CD4-positive, alpha-beta T cell treated with Interleukin-21 for 1 hour (primary cell): ENCODE measurements around the gene PLA2G2D.

Source experiments
- DNase-seq: peaks from one replicate; pipeline ENCODE4 v3.0.0-alpha.2; 2020

PLA2G2D gene

GRCh38 chr1:20083178-20083944 is 36.0 kb downstream of the PLA2G2D start:
- DNase-seq = no peak

GRCh38 chr1:20082772-20083171 is 36.6 kb downstream of the PLA2G2D start:
- DNase-seq = no peak

GRCh38 chr1:20081353-20081810 is 38.0 kb downstream of the PLA2G2D start:
- DNase-seq = no peak

GRCh38 chr1:20080441-20081352 is 38.6 kb downstream of the PLA2G2D start:
- no peak for DNase-seq

GRCh38 chr1:20079661-20080305 is 39.6 kb downstream of the PLA2G2D start:
- no peak for DNase-seq

- no peak for DNase-seq
Measured at GRCh38 chr1:20078711-20079110, 40.6 kb downstream of the PLA2G2D start.

GRCh38 chr1:20078171-20078651 is 41.1 kb downstream of the PLA2G2D start:
- no peak for DNase-seq

GRCh38 chr1:20076710-20077461 is 42.5 kb downstream of the PLA2G2D start:
- no peak for DNase-seq

- no peak for DNase-seq
Measured at GRCh38 chr1:20076223-20076622, 43.1 kb downstream of the PLA2G2D start.

GRCh38 chr1:20075345-20075744 is 44.0 kb downstream of the PLA2G2D start:
- DNase-seq = no peak

- DNase-seq = no peak
Measured at GRCh38 chr1:20074725-20075171, 44.6 kb downstream of the PLA2G2D start.

- no peak for DNase-seq
Measured at GRCh38 chr1:20074055-20074724, 45.1 kb downstream of the PLA2G2D start.

GRCh38 chr1:20073256-20073655 is 46.1 kb downstream of the PLA2G2D start:
- no peak for DNase-seq

- no peak for DNase-seq
Measured at GRCh38 chr1:20072771-20073170, 46.6 kb downstream of the PLA2G2D start.

- DNase-seq = no peak
Measured at GRCh38 chr1:20071416-20071815, 47.9 kb downstream of the PLA2G2D start.

GRCh38 chr1:20070357-20070756 is 49.0 kb downstream of the PLA2G2D start:
- no peak for DNase-seq

GRCh38 chr1:20069874-20070273 is 49.5 kb downstream of the PLA2G2D start, which contains the start of gene PLA2G5:
PLA2G5 (plus strand) TSS chr1:20070194; CDS start chr1:20084831, 14,637 bp downstream.
- DNase-seq = no peak

- no peak for DNase-seq
Measured at GRCh38 chr1:20068722-20069121, 50.6 kb downstream of the PLA2G2D start.

GRCh38 chr1:20063861-20064292 is 55.5 kb downstream of the PLA2G2D start:
- DNase-seq = no peak
